Vagina (tissue), 2 donors: ENCODE data around the gene BPIFB4.

Experiments
- POLR2A ChIP-seq, 2 donors: fragments of 450-650 bp; IDR thresholded peaks; one replicate each; pipeline ENCODE4 v1.6.1; 2017; ENCODE audit warnings: antibody characterized with exemption in 2 of 2, mild to moderate bottlenecking in 2 of 2, moderate library complexity in 2 of 2
- POLR2AphosphoS5 ChIP-seq, 2 donors: sonication (generic); formaldehyde crosslinking; IDR thresholded peaks; one replicate each; pipeline ENCODE4 v1.9.0; 2017; ENCODE audit warnings: antibody characterized with exemption in 2 of 2, mild to moderate bottlenecking in 2 of 2, low read depth in 1 of 2; ENCODE audit not compliant: insufficient read depth in 1 of 2
- TF ChIP-seq, protein P1 (sequence below), 3 experiments: fragments of 450-650 bp in 2 of 3; fragments of 200-600 bp in 1 of 3; sonication (generic) in 1 of 3; IDR thresholded peaks; one replicate each; pipeline ENCODE4 v1.5.1; 2017 to 2019; ENCODE audit warnings: antibody characterized with exemption in 3 of 3, mild to moderate bottlenecking in 2 of 3, moderate library complexity in 2 of 3

DNA sequence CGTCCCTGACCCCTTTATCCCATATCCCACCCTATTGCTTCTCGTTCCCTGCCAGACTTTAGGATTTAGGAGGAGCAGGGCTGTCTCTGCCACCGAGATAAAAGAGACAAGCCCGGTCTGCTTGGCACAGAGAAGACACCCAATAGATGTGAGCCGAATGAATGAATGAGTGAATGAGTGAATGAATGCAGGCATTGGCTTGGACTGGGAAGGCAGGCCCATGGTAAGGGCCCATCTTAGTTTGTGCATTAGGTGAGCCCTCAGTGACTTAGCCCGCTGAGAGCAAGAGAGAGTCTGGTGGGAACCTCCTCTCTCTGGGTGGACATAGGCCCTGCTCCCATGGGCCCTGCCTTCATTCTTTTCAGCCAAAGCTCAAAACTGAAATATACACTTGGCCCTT is 48.9 kb upstream of the BPIFB4 start:
- TF ChIP-seq, protein P1, sequence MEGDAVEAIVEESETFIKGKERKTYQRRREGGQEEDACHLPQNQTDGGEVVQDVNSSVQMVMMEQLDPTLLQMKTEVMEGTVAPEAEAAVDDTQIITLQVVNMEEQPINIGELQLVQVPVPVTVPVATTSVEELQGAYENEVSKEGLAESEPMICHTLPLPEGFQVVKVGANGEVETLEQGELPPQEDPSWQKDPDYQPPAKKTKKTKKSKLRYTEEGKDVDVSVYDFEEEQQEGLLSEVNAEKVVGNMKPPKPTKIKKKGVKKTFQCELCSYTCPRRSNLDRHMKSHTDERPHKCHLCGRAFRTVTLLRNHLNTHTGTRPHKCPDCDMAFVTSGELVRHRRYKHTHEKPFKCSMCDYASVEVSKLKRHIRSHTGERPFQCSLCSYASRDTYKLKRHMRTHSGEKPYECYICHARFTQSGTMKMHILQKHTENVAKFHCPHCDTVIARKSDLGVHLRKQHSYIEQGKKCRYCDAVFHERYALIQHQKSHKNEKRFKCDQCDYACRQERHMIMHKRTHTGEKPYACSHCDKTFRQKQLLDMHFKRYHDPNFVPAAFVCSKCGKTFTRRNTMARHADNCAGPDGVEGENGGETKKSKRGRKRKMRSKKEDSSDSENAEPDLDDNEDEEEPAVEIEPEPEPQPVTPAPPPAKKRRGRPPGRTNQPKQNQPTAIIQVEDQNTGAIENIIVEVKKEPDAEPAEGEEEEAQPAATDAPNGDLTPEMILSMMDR (IDR thresholded peaks at IDR 0.05) = no peak
- no peak for TF ChIP-seq POLR2AphosphoS5 (IDR thresholded peaks at IDR 0.05; ENCODE audit: insufficient read depth in 1 of 2, low read depth in 1 of 2)
- TF ChIP-seq POLR2A (IDR thresholded peaks at IDR 0.05) = no peak
